ENCODE data around the gene LRP10. TPM values are rescaled to one million over a fixed set of nuclear protein-coding genes. Genes with fewer than 3 reads are reported as not detected.

Gene LRP10
- total RNA-seq, 3 donors from 2014 or later, result 70.1 to 97.5 (median 82.3) TPM

- TF ChIP-seq POLR2AphosphoS5 (IDR thresholded peaks at IDR 0.05) (peak in 2 of 3 donors; percentile 38 to 52), CTCF (IDR thresholded peaks at IDR 0.05) (no peak)
- H3K27ac ChIP-seq, result peak overlapping the region; percentile 89 to 91
- H3K27me3 ChIP-seq, result no peaks in the 10 kb centered on the region
- H3K36me3 ChIP-seq, result no peaks in the 10 kb centered on the region
- DNase-seq (ENCODE audit: low spot score in 2 of 2), result peak in 1 of 2 donors; percentile 79
- H3K4me1 ChIP-seq, result peaks cover 0 to 10% of the 10 kb centered on the region in 2 donors
- peak overlapping the region; percentile 46 to 74 (median 69) for H3K4me3 ChIP-seq
- intact Hi-C loops (cut with DNase I; ENCODE audit: low total_unique reads), result no loop called here
- H3K9me3 ChIP-seq, result no peaks in the 10 kb centered on the region
These were observed 15.9 kb downstream of the LRP10 start for GRCh38 chr14:22887260-22887989.

DNA sequence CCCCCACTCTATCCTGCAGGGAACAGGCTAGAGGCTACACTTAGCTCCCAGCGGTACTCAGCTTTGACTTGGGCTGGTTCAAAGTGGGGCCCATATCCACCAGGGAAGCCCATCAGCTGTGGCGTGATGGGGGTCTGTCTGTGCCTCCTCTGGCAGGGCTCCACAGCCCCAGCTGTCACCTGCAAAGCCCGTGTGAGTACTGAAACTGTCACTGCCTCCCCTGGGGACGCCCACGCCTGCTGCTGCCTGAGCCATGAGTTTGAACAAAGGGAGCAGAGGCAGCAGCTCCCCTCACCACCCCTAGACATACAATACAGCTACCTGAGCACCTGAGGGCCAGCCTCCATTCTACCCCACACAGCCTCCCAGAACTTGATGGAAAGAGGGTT lies 16.4 kb downstream of the LRP10 start:
- Histone ChIP-seq H3K27me3 (no peaks in the 10 kb centered on the region), H3K4me3 (peak overlapping the region in 2 of 3 donors; percentile 69 to 74)

GRCh38 chr14:22888662-22889061 lies 17.1 kb downstream of the LRP10 start:
- Histone ChIP-seq H3K4me1 (peaks cover 0 to 6% of the 10 kb centered on the region in 2 donors), H3K36me3 (no peaks in the 10 kb centered on the region), H3K4me3 (no peak overlapping the region), H3K27ac (no peak overlapping the region), H3K27me3 (no peaks in the 10 kb centered on the region), H3K9me3 (no peaks in the 10 kb centered on the region)
- intact Hi-C loops (cut with DNase I; ENCODE audit: low total_unique reads), result loop anchor here (1.0 kb wide), 1 partner anchor 16 kb away; no protein-coding TSS in a partner anchor
- TF ChIP-seq CTCF (IDR thresholded peaks at IDR 0.05) (no peak), POLR2AphosphoS5 (IDR thresholded peaks at IDR 0.05) (no peak), POLR2A (IDR thresholded peaks at IDR 0.05) (no peak)
- DNase-seq (ENCODE audit: low spot score in 2 of 2), result no peak

More for the DNA sequence above, 16.4 kb downstream of the LRP10 start:
- intact Hi-C loops (cut with DNase I; ENCODE audit: low total_unique reads), result loop anchor here (1.0 kb wide), 1 partner anchor 16 kb away; no protein-coding TSS in a partner anchor
- H3K4me1 ChIP-seq, result peaks cover 0 to 6% of the 10 kb centered on the region in 2 donors
- no peak for TF ChIP-seq POLR2AphosphoS5 (IDR thresholded peaks at IDR 0.05)
- TF ChIP-seq CTCF (IDR thresholded peaks at IDR 0.05), result no peak
- TF ChIP-seq POLR2A (IDR thresholded peaks at IDR 0.05), result no peak
- no peak for DNase-seq (ENCODE audit: low spot score in 2 of 2)
- no peaks in the 10 kb centered on the region for H3K36me3 ChIP-seq
- H3K27ac ChIP-seq, result peak overlapping the region; percentile 89 to 91
- no peaks in the 10 kb centered on the region for H3K9me3 ChIP-seq

- no peaks in the 10 kb centered on the region for H3K9me3 ChIP-seq
- no peak overlapping the region for H3K4me3 ChIP-seq
- no peak for DNase-seq (ENCODE audit: low spot score in 2 of 2)
- intact Hi-C loops (cut with DNase I; ENCODE audit: low total_unique reads), result no loop called here
- no peaks in the 10 kb centered on the region for H3K36me3 ChIP-seq
- no peak for TF ChIP-seq POLR2A (IDR thresholded peaks at IDR 0.05)
- no peak for TF ChIP-seq CTCF (IDR thresholded peaks at IDR 0.05)
- TF ChIP-seq POLR2AphosphoS5 (IDR thresholded peaks at IDR 0.05), result no peak
- no peak overlapping the region for H3K27ac ChIP-seq
- H3K27me3 ChIP-seq, result no peaks in the 10 kb centered on the region
- peaks cover 0 to 6% of the 10 kb centered on the region in 2 donors for H3K4me1 ChIP-seq
These were observed 18.9 kb downstream of the LRP10 start for GRCh38 chr14:22890416-22890815.

DNA sequence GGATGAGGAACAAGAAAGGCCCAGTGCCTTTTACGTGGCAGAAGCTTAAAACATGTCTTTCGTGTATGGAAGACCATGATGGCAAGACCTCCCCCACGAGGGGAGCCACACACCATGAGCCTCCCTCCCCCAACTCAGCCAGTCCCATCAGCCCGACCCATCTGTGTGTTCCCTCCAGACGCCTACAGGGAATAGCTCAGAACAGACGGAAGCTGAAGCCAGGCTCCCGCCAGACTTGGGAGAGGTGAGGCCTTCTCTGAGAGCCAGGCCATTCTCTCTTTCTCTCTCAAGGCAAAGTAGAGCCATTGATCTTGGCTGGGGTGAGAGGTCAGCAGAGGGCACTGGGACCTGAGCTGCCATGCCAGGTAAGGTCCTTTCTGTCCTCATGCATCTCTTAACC lies 20.9 kb downstream of the LRP10 start:
- no peak for TF ChIP-seq CTCF (IDR thresholded peaks at IDR 0.05)
- TF ChIP-seq POLR2A (IDR thresholded peaks at IDR 0.05), result no peak
- no peak for TF ChIP-seq POLR2AphosphoS5 (IDR thresholded peaks at IDR 0.05)
- DNase-seq (ENCODE audit: low spot score in 2 of 2), result no peak
- Histone ChIP-seq H3K27ac (no peak overlapping the region), H3K9me3 (no peaks in the 10 kb centered on the region), H3K27me3 (no peaks in the 10 kb centered on the region), H3K4me3 (no peak overlapping the region), H3K4me1 (peaks cover 0 to 6% of the 10 kb centered on the region in 2 donors), H3K36me3 (no peaks in the 10 kb centered on the region)
- intact Hi-C loops (cut with DNase I; ENCODE audit: low total_unique reads), result no loop called here
